ENCODE data around the gene TPPP2. TPM values are rescaled to one million over a fixed set of nuclear protein-coding genes. Genes with fewer than 3 reads are reported as not detected.

TPPP2 gene
- total RNA-seq, 1 donor from 2014 or later: not detected

GRCh38 chr14:20988717-20989470 lies 41.1 kb upstream of the TPPP2 start:
- Mint-ChIP-seq H3K4me1 (ENCODE audit: low read depth) (peaks cover 59% of the 10 kb centered on the region), H3K36me3 (ENCODE audit: low read depth) (peaks cover 12% of the 10 kb centered on the region), H3K4me3 (ENCODE audit: unreplicated experiment) (peak overlapping the region; percentile 19), H3K27me3 (ENCODE audit: low read depth) (no peaks in the 10 kb centered on the region), H3K27ac (ENCODE audit: unreplicated experiment) (peak overlapping the region; percentile 66), H3K9me3 (ENCODE audit: low read depth) (no peaks in the 10 kb centered on the region)
- no peak for DNase-seq (ENCODE audit: low spot score)
- no peak for TF ChIP-seq CTCF (IDR thresholded peaks at IDR 0.05)

- no peaks in the 10 kb centered on the region for H3K27me3 Mint-ChIP-seq (ENCODE audit: low read depth)
- H3K27ac Mint-ChIP-seq (ENCODE audit: unreplicated experiment): peak overlapping the region; percentile 90
- TF ChIP-seq CTCF (IDR thresholded peaks at IDR 0.05): no peak
- H3K4me1 Mint-ChIP-seq (ENCODE audit: low read depth): peaks cover 59% of the 10 kb centered on the region
- H3K9me3 Mint-ChIP-seq (ENCODE audit: low read depth): no peaks in the 10 kb centered on the region
- DNase-seq (ENCODE audit: low spot score): no peak
- H3K4me3 Mint-ChIP-seq (ENCODE audit: unreplicated experiment): peak overlapping the region; percentile 92
- peaks cover 15% of the 10 kb centered on the region for H3K36me3 Mint-ChIP-seq (ENCODE audit: low read depth)
Measured at GRCh38 chr14:20989471-20989786, 40.6 kb upstream of the TPPP2 start.

GRCh38 chr14:20989787-20990600 lies 40.0 kb upstream of the TPPP2 start, which contains the start of gene METTL17:
Gene METTL17, plus strand, starts transcription at chr14:20989980. Its CDS starts 23 bp downstream, at chr14:20990003.
- Mint-ChIP-seq H3K9me3 (ENCODE audit: low read depth) (no peaks in the 10 kb centered on the region), H3K4me3 (ENCODE audit: unreplicated experiment) (peak within 1 kb of the TSS; percentile 92), H3K27ac (ENCODE audit: unreplicated experiment) (peak within 1 kb of the TSS; percentile 90), H3K4me1 (ENCODE audit: low read depth) (peaks cover 59% of the 10 kb centered on the region), H3K36me3 (ENCODE audit: low read depth) (peaks cover 21% of the 10 kb centered on the region), H3K27me3 (ENCODE audit: low read depth) (no peaks in the 10 kb centered on the region)
- peak; percentile 73 for TF ChIP-seq CTCF (IDR thresholded peaks at IDR 0.05)
- DNase-seq (ENCODE audit: low spot score): peak; percentile 97

- no peak for DNase-seq (ENCODE audit: low spot score)
- Mint-ChIP-seq H3K4me3 (ENCODE audit: unreplicated experiment) (no peak overlapping the region), H3K36me3 (ENCODE audit: low read depth) (peaks cover 36% of the 10 kb centered on the region), H3K4me1 (ENCODE audit: low read depth) (peaks cover 24% of the 10 kb centered on the region), H3K27ac (ENCODE audit: unreplicated experiment) (no peak overlapping the region), H3K9me3 (ENCODE audit: low read depth) (no peaks in the 10 kb centered on the region), H3K27me3 (ENCODE audit: low read depth) (no peaks in the 10 kb centered on the region)
- TF ChIP-seq CTCF (IDR thresholded peaks at IDR 0.05): no peak
Measured at GRCh38 chr14:20996521-20996920, 33.5 kb upstream of the TPPP2 start.

GRCh38 chr14:20997115-20997514 lies 32.9 kb upstream of the TPPP2 start:
- no peak overlapping the region for H3K27ac Mint-ChIP-seq (ENCODE audit: unreplicated experiment)
- TF ChIP-seq CTCF (IDR thresholded peaks at IDR 0.05): no peak
- peaks cover 18% of the 10 kb centered on the region for H3K4me1 Mint-ChIP-seq (ENCODE audit: low read depth)
- H3K36me3 Mint-ChIP-seq (ENCODE audit: low read depth): peaks cover 32% of the 10 kb centered on the region
- no peaks in the 10 kb centered on the region for H3K27me3 Mint-ChIP-seq (ENCODE audit: low read depth)
- DNase-seq (ENCODE audit: low spot score): no peak
- no peaks in the 10 kb centered on the region for H3K9me3 Mint-ChIP-seq (ENCODE audit: low read depth)
- no peak overlapping the region for H3K4me3 Mint-ChIP-seq (ENCODE audit: unreplicated experiment)

Data from chondrocyte (in vitro differentiated cells).